Right lobe of liver (tissue), 6 donors: ENCODE results near the gene TRMT1. TPM values are rescaled to one million over a fixed set of nuclear protein-coding genes. Genes with fewer than 3 reads are reported as not detected.

Source experiments
- ATAC-seq, 4 donors: fragments of 200-7000 bp; cut with Tn5 transposase; one replicate each; pipeline ENCODE4 v1.9.1; 2020; ENCODE audit warnings: mild to moderate bottlenecking in 4 of 4, moderate library complexity in 4 of 4
- DNase-seq, 3 donors: peaks; one replicate each; pipeline ENCODE4 v3.0.0-alpha.2; 2020
- H3K27ac ChIP-seq, 3 donors: fragments of 200-600 bp; one replicate each; pipeline ENCODE4 v1.8.0; 2022
- H3K27me3 ChIP-seq, 2 donors: fragments of 200-600 bp; one replicate each; pipeline ENCODE4 v1.8.0; 2022
- H3K36me3 ChIP-seq, 4 donors: fragments of 200-600 bp; sonication (generic) in 1 of 4; one replicate each; pipeline versions ENCODE4 v1.5.1 to v1.8.0; 2017 to 2022; ENCODE audit warnings: control low read depth in 1 of 4
- H3K4me1 ChIP-seq, 4 donors: fragments of 200-600 bp; sonication (generic) in 1 of 4; one replicate each; pipeline versions ENCODE4 v1.5.1 to v1.8.0; 2017 to 2022; ENCODE audit warnings: control low read depth in 1 of 4
- H3K4me3 ChIP-seq, 3 donors: fragments of 200-600 bp; one replicate each; pipeline ENCODE4 v1.8.0; 2022
- H3K9me3 ChIP-seq, 4 donors: fragments of 200-600 bp; sonication (generic) in 1 of 4; one replicate each; pipeline versions ENCODE4 v1.5.1 to v1.8.0; 2017 to 2022; ENCODE audit warnings: control low read depth in 1 of 4
- POLR2A ChIP-seq: fragments of 450-650 bp; IDR thresholded peaks from one replicate; pipeline ENCODE4 v1.6.1; 2017; ENCODE audit warnings: antibody characterized with exemption, mild to moderate bottlenecking
- WGBS: methylation state at CpG from one replicate; pipeline ENCODE4 v1.1.6; 2018; ENCODE audit warnings: low coverage, low lambda C conversion rate; ENCODE audit not compliant: insufficient coverage; ENCODE audit errors: missing lambda C conversion rate; 5-methylcytosine and 5-hydroxymethylcytosine counted together
- intact Hi-C, 2 donors: fragments of 100-400 bp; cut with DNase I; formaldehyde crosslinking; loops; one replicate each; pipeline versions ENCODE4 v1.11.2 to v1.14.1; 2022
- total RNA-seq, 6 experiments: library from RNA; depleted of rRNA in 2 of 6; stranded (reverse); fragments of >200 nt in 2 of 6; fragmentation: NEBNext Ultra II Directional in 3 of 6; extraction: Animal tissue kit (Norgen Biotek cat#: 25700) in 3 of 6; gene quantifications; one replicate each; pipeline versions ENCODE4 v1.1.0 to v1.2.4, GENCODE V29; 2016 to 2023
- TF ChIP-seq, protein P1 (sequence below), 4 donors: fragments of 200-600 bp in 3 of 4; fragments of 450-650 bp in 1 of 4; IDR thresholded peaks; one replicate each; pipeline versions ENCODE4 v1.5.1 to v1.8.0; 2016 to 2022; ENCODE audit warnings: antibody characterized with exemption in 4 of 4, mild to moderate bottlenecking in 2 of 4
- donor health status: DM: no; HTN: yes; CAD: no.
- donor health status: DM: no; HTN: no; CAD: no.
- donor health status: DM: no; HTN: no; CAD: no.
- donor health status: DM: no; HTN: yes; CAD: no.
- donor health status: DM: no; HTN: yes; CAD: no.

TRMT1 gene
- total RNA-seq, 6 experiments from 2014 or later: 15.0 to 20.5 (median 17.2) TPM

DNA sequence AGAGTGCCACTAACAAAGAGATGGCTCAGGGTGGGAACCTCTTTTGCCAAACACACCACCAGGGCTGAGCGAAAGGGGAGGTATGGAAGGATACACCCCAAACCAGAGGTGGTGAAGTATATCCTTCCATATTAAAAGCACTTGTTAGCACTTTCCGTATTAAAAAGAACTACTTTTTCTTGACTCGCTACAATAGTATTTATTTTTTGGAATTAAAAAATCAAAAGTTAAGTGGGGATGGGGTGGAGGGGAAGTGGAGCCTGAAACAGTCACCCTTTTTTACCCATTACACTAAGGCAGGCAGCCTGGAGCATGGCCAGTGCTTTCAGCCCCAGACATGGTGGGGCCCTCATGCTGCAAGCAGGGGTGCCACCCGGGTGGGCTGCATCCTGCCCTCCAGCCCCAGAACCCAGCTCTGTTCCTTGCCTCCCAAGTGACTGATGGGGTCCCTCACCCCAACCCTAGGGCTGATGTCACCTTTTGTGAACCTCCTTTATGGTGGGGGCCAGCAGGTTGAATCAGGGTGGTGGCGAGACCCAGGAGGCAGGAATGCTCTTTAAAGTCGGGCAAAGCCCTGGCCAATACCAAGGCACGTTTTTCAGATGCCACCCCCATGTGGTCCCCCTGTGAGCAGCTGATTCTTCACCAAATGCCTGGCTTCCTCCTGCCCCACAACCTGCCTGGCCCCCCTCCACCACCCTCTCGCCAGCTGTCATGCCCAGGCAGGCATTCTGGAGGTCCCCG lies 44.9 kb downstream of the TRMT1 start:
- no peaks in the 10 kb centered on the region for H3K36me3 ChIP-seq
- no peaks in the 10 kb centered on the region for H3K9me3 ChIP-seq
- no peaks in the 10 kb centered on the region for H3K27me3 ChIP-seq
- intact Hi-C loops: no loop called here
- WGBS: 83% methylated on average over 3 of the region's 9 CpGs
- H3K4me3 ChIP-seq: no peak overlapping the region
- H3K27ac ChIP-seq: no peak overlapping the region
- ATAC-seq (no peak), DNase-seq (no peak)
- TF ChIP-seq POLR2A: no peak
- TF ChIP-seq, protein P1, sequence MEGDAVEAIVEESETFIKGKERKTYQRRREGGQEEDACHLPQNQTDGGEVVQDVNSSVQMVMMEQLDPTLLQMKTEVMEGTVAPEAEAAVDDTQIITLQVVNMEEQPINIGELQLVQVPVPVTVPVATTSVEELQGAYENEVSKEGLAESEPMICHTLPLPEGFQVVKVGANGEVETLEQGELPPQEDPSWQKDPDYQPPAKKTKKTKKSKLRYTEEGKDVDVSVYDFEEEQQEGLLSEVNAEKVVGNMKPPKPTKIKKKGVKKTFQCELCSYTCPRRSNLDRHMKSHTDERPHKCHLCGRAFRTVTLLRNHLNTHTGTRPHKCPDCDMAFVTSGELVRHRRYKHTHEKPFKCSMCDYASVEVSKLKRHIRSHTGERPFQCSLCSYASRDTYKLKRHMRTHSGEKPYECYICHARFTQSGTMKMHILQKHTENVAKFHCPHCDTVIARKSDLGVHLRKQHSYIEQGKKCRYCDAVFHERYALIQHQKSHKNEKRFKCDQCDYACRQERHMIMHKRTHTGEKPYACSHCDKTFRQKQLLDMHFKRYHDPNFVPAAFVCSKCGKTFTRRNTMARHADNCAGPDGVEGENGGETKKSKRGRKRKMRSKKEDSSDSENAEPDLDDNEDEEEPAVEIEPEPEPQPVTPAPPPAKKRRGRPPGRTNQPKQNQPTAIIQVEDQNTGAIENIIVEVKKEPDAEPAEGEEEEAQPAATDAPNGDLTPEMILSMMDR (IDR thresholded peaks at IDR 0.05): no peak
- no peaks in the 10 kb centered on the region for H3K4me1 ChIP-seq

DNA sequence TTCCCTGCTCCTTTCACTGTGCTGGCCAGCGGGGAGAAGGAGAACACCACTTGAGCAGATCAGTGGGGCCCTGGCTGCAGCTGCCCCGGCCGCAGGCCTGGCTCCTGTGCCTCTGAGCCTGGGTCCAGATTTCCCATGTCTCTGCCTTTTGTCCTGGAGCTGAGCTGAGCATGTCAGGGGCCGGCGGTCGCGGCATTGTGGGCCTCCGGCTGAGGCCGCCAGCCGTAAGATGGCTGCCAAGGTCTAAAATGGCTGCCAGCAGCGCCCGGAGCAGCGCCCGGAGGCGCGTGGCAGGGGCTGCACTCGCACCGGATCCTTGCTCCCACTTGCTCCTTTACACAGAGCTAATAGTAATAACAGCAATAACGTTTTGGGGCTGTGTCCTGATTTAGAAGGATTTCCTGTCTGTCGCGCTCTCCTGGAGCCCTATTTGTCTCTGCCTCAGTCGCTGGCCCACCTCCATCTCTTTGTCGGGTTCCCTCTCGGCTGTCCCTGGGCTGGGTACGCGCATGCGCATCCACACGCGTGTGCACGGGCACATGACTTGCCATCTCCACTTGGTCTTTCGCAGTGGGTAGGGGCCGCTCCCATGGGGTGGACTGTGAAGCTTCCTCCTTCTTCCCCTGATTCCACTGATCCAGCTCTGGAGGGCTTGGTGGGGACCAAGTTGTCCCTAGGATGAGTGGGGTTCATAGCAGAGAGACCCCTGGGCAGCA lies 46.0 kb downstream of the TRMT1 start:
- no peak overlapping the region for H3K4me3 ChIP-seq
- H3K27ac ChIP-seq: no peak overlapping the region
- no peaks in the 10 kb centered on the region for H3K27me3 ChIP-seq
- TF ChIP-seq, protein P1 (IDR thresholded peaks at IDR 0.05): no peak
- no peak for TF ChIP-seq POLR2A
- H3K36me3 ChIP-seq: no peaks in the 10 kb centered on the region
- intact Hi-C loops: no loop called here
- DNase-seq (no peak), ATAC-seq (no peak)
- no peaks in the 10 kb centered on the region for H3K9me3 ChIP-seq
- no peaks in the 10 kb centered on the region for H3K4me1 ChIP-seq
- WGBS: 92% methylated on average over 21 of the region's 32 CpGs

DNA sequence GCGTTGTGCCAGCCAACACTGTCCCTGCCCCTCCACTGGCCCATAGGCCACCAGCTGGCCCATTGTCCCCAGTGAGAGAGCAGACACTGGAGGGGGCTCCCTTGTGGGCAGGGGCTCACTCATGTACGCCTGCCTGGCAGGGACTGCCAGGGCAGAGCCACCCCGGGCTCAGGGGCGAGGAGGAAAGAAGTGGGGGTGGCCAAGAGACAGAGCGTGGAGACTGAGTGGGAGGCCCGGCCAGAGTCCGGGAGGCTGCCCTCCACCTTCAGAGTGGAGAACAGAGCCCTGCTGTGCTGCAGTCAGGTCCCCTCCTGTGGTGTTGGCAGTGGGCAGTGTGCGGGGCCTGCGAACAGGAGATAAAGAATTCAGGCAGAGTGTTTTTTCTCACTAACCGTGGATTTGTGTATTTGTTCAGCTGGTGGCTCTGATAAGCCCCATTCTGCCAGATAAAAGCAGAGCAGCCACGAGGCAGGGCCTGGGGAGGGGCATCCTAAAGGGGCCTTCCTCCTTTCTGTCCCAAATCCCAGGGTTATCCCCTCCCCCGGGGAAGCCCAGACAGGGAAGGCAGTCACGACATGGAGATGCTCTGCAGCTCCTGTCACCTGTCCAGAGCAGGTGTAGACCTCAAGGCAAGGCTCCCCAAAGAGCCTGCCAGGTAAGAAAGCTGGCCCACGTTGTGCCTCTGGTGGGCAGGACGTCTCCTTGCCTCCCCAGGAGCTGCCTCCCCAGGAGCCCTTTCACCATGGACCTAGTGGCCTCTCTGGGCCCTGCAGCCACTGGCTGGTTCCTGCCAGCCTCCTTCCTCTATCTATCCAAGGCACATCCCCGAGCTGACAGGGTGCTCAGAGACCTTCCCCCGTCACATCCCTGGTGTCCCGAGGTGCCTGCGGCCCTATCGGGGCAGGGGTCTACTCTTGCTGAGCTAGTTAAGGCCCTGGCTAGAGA lies 46.9 kb downstream of the TRMT1 start:
- ATAC-seq: peak in 1 of 4 donors; percentile 32
- no peak overlapping the region for H3K4me3 ChIP-seq
- no peak for DNase-seq
- H3K27ac ChIP-seq: no peak overlapping the region
- H3K36me3 ChIP-seq: no peaks in the 10 kb centered on the region
- 55% methylated on average over 10 of the region's 20 CpGs for WGBS
- intact Hi-C loops: no loop called here
- no peaks in the 10 kb centered on the region for H3K9me3 ChIP-seq
- H3K4me1 ChIP-seq: no peaks in the 10 kb centered on the region
- no peak for TF ChIP-seq POLR2A
- TF ChIP-seq, protein P1 (IDR thresholded peaks at IDR 0.05): no peak
- H3K27me3 ChIP-seq: no peaks in the 10 kb centered on the region

DNA sequence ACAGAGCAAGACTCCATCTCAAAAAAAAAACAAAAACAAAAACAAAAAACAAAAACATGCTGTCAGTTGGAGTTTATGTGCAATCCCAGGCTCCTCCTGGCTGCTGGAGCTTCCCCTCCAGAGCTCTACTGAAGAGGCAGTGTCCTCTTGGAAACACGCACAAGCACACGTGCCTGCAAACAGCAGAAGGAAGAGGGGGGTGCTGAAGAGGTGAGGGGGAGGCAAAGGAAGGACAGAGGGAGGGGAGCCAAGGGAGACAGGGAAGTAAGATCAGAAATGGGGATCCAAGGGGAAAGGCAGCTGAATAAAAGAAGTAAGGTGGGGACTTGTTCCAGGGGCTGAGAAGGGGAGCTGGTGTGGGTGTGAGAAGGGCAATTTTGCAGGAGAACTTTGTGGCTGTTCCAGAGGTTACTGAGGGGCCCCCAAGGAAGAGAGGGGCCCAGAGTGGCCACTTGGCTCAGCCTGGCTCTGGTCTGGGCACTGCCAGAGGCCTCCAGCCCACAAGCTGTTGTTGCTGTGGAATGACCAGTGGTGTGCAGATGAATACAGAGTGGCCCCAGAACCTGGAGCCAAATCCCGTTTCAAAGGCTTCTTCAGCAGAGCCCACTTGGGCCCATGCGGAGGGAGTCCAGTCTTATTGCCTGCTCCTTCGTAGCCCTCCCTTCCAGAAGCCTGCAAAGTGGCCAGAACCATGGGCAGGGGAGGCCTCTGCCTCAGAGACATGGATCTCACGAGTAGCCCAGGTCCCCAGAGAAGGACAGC lies 48.3 kb downstream of the TRMT1 start:
- WGBS: 78% methylated on average over 2 of the region's 6 CpGs
- ATAC-seq (peak in 1 of 4 donors; percentile 33), DNase-seq (no peak)
- Histone ChIP-seq H3K36me3 (no peaks in the 10 kb centered on the region), H3K4me3 (no peak overlapping the region), H3K27me3 (no peaks in the 10 kb centered on the region), H3K27ac (no peak overlapping the region), H3K4me1 (no peaks in the 10 kb centered on the region), H3K9me3 (no peaks in the 10 kb centered on the region)
- TF ChIP-seq, protein P1 (IDR thresholded peaks at IDR 0.05): no peak
- no peak for TF ChIP-seq POLR2A
- intact Hi-C loops: no loop called here
